ENCODE results near the gene REV1. TPM values are rescaled to one million over a fixed set of nuclear protein-coding genes. Genes with fewer than 3 reads are reported as not detected.
"Not testable (repeated sequence)": the region's sequence is repeated elsewhere in the genome, so short reads cannot be mapped to it uniquely, and the experiment has no call there.

The REV1 gene
- total RNA-seq, 1 experiment from 2014 or later, result 96.3 TPM

DNA sequence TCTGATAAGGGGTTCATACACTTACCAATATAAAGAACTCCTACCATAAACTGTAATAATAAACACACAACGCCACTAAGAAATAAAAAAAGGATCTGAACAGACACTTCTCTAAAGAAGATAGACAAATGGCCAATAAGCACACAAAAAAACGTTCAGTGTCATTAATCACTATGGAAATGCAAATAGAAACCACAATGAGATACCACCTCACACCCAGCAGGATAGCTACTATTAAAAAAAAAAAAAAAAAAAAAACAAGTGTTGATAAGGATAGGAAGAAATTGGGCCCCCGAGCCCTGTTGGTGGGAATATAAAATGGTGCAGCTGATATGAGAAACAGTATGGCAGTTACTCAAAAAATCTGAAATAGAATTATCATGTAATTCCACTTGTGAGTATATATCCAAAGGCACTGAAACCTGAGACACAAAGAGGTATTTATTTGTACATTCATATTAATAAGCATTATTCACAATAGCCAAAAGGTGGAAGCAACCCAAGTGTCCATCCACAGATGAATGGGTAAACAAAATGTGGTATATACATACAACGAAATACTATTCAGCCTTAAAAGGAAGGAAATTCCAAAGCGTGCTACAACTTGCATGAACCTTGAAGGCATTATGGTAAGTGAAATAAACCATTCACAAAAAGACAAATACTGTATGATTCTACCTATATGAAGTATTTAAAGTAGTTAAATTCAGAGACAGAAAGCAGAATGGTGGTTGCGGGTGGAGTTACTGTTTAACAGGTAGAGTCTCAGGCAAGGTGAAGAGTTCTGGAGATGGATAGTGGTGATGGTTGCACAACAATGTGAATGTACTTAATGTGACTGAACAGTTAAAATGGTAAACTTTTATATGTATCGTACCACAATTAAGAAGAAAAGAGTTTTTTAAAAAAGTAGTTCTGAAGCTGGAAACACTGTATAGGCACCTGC is 17.9 kb downstream of the REV1 start:
- H3K27me3 ChIP-seq (ENCODE audit: low read length), result no peaks in the 10 kb centered on the region
- no peak overlapping the region for H2AFZ ChIP-seq (ENCODE audit: low read length)
- no peak overlapping the region for H3K9ac ChIP-seq (ENCODE audit: low read length)
- no peak for DNase-seq
- no peak overlapping the region for H3K4me3 ChIP-seq (ENCODE audit: low read length)
- H3K4me2 ChIP-seq (ENCODE audit: low read depth, low read length, poor library complexity, severe bottlenecking), result no peak overlapping the region
- H3K9me3 ChIP-seq (ENCODE audit: low read length), result 0 out of 2 replicates have a peak, but pooled peaks cover 4% of the 10 kb centered on the region
- no peaks in the 10 kb centered on the region; the same call in 1 of the 2 replicates for H3K36me3 ChIP-seq (ENCODE audit: insufficient read depth, low read length)
- H3K79me2 ChIP-seq (ENCODE audit: low read length), result peaks cover 100% of the 10 kb centered on the region
- H3K4me1 ChIP-seq (ENCODE audit: low read length), result no peaks in the 10 kb centered on the region
- H3K9me2 ChIP-seq (replicated peaks; ENCODE audit: insufficient read depth, low read length), result no peaks in the 10 kb centered on the region
- H3K27ac ChIP-seq (ENCODE audit: low read length), result no peak overlapping the region
- H4K20me1 ChIP-seq (ENCODE audit: insufficient read depth, low read depth, low read length), result peaks cover 11% of the 10 kb centered on the region

DNA sequence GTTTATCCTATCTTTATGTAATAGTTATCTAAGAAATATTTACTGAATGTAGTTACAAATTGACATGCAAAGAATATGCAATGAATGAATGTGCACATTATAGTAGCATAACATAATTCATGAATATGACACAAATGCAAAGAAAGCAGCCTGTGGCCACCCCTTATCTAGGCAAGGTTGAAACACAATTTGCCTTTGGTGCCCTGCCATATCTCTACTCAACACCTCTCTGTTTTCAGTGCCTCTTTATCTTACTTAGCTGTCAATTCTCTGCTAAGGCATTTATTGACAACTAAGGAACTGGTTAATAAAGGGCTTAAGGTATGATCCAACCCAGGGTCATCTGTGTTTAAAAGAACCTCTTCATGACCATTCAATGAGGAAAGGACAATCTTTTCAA is 18.9 kb downstream of the REV1 start:
- H3K36me3 ChIP-seq (ENCODE audit: insufficient read depth, low read length), result no peaks in the 10 kb centered on the region; the same call in 1 of the 2 replicates

DNA sequence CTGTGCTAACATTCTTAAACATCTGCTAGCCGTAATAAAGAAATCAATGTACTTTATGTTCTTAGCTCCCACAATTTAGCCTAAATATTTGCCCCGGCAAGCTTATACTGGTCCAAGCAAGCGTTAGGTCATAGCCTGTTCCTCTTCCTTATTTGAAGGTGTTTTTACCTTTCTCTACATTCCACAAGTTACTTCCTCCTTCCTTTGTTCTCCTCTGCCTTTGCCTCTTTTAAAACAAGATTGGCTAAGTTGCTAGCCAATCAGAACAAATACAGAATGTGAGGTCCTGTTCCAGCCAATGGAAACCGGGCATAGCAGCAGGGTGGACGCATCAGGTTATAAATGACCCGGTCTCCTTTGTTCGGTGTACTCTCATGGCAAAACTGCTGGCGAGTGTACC is 19.4 kb downstream of the REV1 start:
- not testable (repeated sequence) for H3K4me2 ChIP-seq (ENCODE audit: low read depth, low read length, poor library complexity, severe bottlenecking); H3K9me2 ChIP-seq (replicated peaks; ENCODE audit: insufficient read depth, low read length); H2AFZ ChIP-seq (ENCODE audit: low read length); H3K36me3 ChIP-seq (ENCODE audit: insufficient read depth, low read length); H3K9me3 ChIP-seq (ENCODE audit: low read length); DNase-seq; H3K27me3 ChIP-seq (ENCODE audit: low read length); H3K4me3 ChIP-seq (ENCODE audit: low read length); H3K27ac ChIP-seq (ENCODE audit: low read length); H3K4me1 ChIP-seq (ENCODE audit: low read length); H3K9ac ChIP-seq (ENCODE audit: low read length); H4K20me1 ChIP-seq (ENCODE audit: insufficient read depth, low read depth, low read length)
- peaks cover 98% of the 10 kb centered on the region for H3K79me2 ChIP-seq (ENCODE audit: low read length)

More for the DNA sequence above, 18.9 kb downstream of the REV1 start:
- Histone ChIP-seq H3K9me2 (replicated peaks; ENCODE audit: insufficient read depth, low read length) (no peaks in the 10 kb centered on the region), H3K27ac (ENCODE audit: low read length) (no peak overlapping the region), H4K20me1 (ENCODE audit: insufficient read depth, low read depth, low read length) (peaks cover 6% of the 10 kb centered on the region; the same call in 1 of the 2 replicates), H3K27me3 (ENCODE audit: low read length) (no peaks in the 10 kb centered on the region), H3K79me2 (ENCODE audit: low read length) (peaks cover 99% of the 10 kb centered on the region), H3K9ac (ENCODE audit: low read length) (no peak overlapping the region), H3K4me1 (ENCODE audit: low read length) (no peaks in the 10 kb centered on the region), H3K9me3 (ENCODE audit: low read length) (0 out of 2 replicates have a peak, but pooled peaks cover 4% of the 10 kb centered on the region), H3K4me2 (ENCODE audit: low read depth, low read length, poor library complexity, severe bottlenecking) (no peak overlapping the region), H3K4me3 (ENCODE audit: low read length) (no peak overlapping the region), H2AFZ (ENCODE audit: low read length) (no peak overlapping the region)
- no peak for DNase-seq

DNA sequence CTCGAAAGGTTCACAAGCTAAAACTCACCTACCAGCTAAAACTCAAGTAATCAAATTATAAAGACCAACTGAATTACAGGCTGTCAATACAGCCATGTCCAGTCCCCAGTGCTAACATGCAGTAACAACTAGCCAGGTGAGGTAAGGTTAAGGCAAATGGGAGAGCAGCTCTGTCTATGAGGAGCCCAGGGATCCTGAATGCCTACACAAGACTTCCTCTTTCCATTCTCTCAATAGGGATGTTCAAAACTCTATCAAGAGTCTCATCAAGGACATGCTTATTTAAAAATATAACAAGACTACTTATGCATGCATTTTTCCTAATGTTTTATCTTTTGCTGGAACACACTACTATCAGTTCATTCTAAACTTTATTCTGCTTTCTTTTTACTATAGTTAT is 20.4 kb downstream of the REV1 start:
- no peak for DNase-seq
- Histone ChIP-seq H3K9me2 (replicated peaks; ENCODE audit: insufficient read depth, low read length) (no peaks in the 10 kb centered on the region), H3K4me1 (ENCODE audit: low read length) (no peaks in the 10 kb centered on the region), H3K4me2 (ENCODE audit: low read depth, low read length, poor library complexity, severe bottlenecking) (no peak overlapping the region), H4K20me1 (ENCODE audit: insufficient read depth, low read depth, low read length) (peaks cover 6% of the 10 kb centered on the region; the same call in 1 of the 2 replicates), H3K27me3 (ENCODE audit: low read length) (no peaks in the 10 kb centered on the region), H3K9ac (ENCODE audit: low read length) (no peak overlapping the region), H3K36me3 (ENCODE audit: insufficient read depth, low read length) (peaks cover 3% of the 10 kb centered on the region), H3K4me3 (ENCODE audit: low read length) (no peak overlapping the region), H3K79me2 (ENCODE audit: low read length) (peaks cover 98% of the 10 kb centered on the region), H3K9me3 (ENCODE audit: low read length) (0 out of 2 replicates have a peak, but pooled peaks cover 4% of the 10 kb centered on the region), H2AFZ (ENCODE audit: low read length) (no peak overlapping the region), H3K27ac (ENCODE audit: low read length) (no peak overlapping the region)

DNA sequence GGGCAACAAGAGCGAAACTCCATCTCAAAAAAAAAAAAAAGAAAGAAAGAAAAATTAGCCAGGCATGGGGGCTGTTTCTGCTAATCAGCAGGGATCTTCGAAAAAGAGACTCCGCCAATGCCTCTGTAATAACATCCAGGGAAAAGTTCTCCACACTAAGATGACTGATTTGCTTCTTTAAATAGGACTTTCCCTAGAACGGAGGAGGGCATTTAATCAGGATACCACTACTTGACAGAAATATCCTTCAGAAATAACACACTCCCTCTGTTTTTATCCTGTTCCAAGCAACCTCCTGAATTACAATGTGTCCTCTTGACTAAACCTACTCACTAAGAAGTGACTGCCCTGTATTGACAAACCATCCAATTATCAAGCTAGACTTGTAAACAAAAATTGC is 21.7 kb downstream of the REV1 start:
- no peaks in the 10 kb centered on the region for H3K4me1 ChIP-seq (ENCODE audit: low read length)
- no peak for DNase-seq
- peaks cover 98% of the 10 kb centered on the region for H3K79me2 ChIP-seq (ENCODE audit: low read length)
- H4K20me1 ChIP-seq (ENCODE audit: insufficient read depth, low read depth, low read length), result peaks cover 6% of the 10 kb centered on the region; the same call in 1 of the 2 replicates
- H3K9ac ChIP-seq (ENCODE audit: low read length), result no peak overlapping the region
- no peaks in the 10 kb centered on the region for H3K27me3 ChIP-seq (ENCODE audit: low read length)
- no peaks in the 10 kb centered on the region for H3K9me2 ChIP-seq (replicated peaks; ENCODE audit: insufficient read depth, low read length)
- peaks cover 12% of the 10 kb centered on the region for H3K36me3 ChIP-seq (ENCODE audit: insufficient read depth, low read length)
- no peak overlapping the region for H3K4me3 ChIP-seq (ENCODE audit: low read length)
- 0 out of 2 replicates have a peak, but pooled peaks cover 4% of the 10 kb centered on the region for H3K9me3 ChIP-seq (ENCODE audit: low read length)
- no peak overlapping the region for H2AFZ ChIP-seq (ENCODE audit: low read length)
- no peak overlapping the region for H3K4me2 ChIP-seq (ENCODE audit: low read depth, low read length, poor library complexity, severe bottlenecking)
- no peak overlapping the region for H3K27ac ChIP-seq (ENCODE audit: low read length)

DNA sequence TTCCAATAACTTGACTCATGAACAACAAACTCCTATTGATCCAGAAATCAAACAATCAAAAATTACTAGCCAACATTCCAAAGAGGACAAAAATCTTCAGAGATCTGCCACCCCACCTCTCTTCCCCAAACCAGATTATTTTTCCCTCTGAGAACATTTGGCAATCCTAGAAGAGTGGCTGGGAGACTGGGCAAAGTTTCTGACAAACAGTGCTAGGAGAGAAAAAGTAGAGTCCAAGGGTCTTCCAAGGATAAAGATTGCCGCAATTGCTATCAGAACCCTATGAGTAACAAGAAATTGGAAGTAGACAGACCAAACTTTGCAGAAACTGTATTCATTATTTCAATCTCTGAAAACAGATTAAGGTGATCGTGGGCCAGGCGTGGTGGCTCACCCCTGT is 22.4 kb downstream of the REV1 start:
- Histone ChIP-seq H4K20me1 (ENCODE audit: insufficient read depth, low read depth, low read length) (peaks cover 6% of the 10 kb centered on the region; the same call in 1 of the 2 replicates), H3K79me2 (ENCODE audit: low read length) (peaks cover 92% of the 10 kb centered on the region), H2AFZ (ENCODE audit: low read length) (no peak overlapping the region), H3K4me3 (ENCODE audit: low read length) (no peak overlapping the region), H3K4me2 (ENCODE audit: low read depth, low read length, poor library complexity, severe bottlenecking) (no peak overlapping the region), H3K9me2 (replicated peaks; ENCODE audit: insufficient read depth, low read length) (no peaks in the 10 kb centered on the region), H3K27me3 (ENCODE audit: low read length) (no peaks in the 10 kb centered on the region), H3K36me3 (ENCODE audit: insufficient read depth, low read length) (peaks cover 13% of the 10 kb centered on the region), H3K4me1 (ENCODE audit: low read length) (no peaks in the 10 kb centered on the region), H3K9me3 (ENCODE audit: low read length) (0 out of 2 replicates have a peak, but pooled peaks cover 4% of the 10 kb centered on the region), H3K9ac (ENCODE audit: low read length) (no peak overlapping the region), H3K27ac (ENCODE audit: low read length) (no peak overlapping the region)
- DNase-seq, result no peak

DNA sequence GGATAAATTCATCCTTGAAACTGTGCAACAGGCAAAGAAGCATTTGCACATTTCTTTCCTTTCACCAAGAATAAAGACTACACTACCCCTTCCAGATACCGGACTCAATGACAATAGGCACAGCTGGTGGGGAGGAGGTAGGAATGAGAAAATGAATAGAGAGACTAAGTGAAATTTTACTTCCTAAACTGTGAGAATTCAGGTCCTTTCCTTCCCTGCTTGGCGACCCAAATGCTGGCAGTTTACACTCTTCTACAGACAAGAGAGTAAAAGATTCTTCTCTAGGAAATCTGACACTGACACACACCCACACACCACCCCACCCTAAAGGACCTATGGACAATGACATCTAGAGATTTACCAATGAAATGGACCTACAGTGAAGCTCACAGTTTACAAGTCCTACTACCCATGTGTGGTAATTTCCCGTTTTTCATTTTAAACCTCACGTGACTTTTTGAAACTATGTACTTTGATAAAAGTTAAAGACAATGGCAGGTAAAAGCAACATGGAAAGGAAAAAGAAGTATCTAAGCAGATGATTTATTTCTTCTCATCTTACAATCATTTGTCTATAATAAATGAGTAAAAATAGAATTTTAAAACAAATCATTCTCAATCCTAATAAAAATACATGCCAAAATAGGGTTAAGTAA is 27.9 kb downstream of the REV1 start:
- peaks cover 57% of the 10 kb centered on the region for H3K36me3 ChIP-seq (ENCODE audit: insufficient read depth, low read length)
- no peaks in the 10 kb centered on the region for H3K9me3 ChIP-seq (ENCODE audit: low read length)

DNA sequence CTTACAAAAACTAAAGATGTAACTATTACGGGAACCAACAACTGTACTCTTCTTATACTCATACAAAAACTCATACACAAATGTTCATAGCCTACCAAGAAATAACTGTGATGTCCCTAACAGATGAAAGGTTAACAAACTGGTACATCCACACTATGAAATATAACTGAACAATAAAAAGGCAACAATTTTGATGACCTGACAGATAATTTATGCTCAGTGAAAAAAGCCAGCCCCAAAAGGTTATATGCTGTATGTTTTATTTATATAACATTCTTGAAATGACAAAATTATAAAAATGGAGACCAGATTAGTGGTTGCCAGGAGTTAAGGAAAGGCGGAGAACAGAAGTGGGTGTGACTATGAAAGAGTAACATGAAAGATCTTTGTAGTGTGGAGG is 31.3 kb downstream of the REV1 start:
- Histone ChIP-seq H2AFZ (ENCODE audit: low read length) (no peak overlapping the region), H3K9ac (ENCODE audit: low read length) (no peak overlapping the region), H3K4me3 (ENCODE audit: low read length) (no peak overlapping the region), H3K4me2 (ENCODE audit: low read depth, low read length, poor library complexity, severe bottlenecking) (no peak overlapping the region), H3K4me1 (ENCODE audit: low read length) (no peaks in the 10 kb centered on the region), H3K9me3 (ENCODE audit: low read length) (no peaks in the 10 kb centered on the region), H3K36me3 (ENCODE audit: insufficient read depth, low read length) (peaks cover 74% of the 10 kb centered on the region), H3K27ac (ENCODE audit: low read length) (no peak overlapping the region), H3K27me3 (ENCODE audit: low read length) (no peaks in the 10 kb centered on the region), H3K79me2 (ENCODE audit: low read length) (peaks cover 92% of the 10 kb centered on the region), H4K20me1 (ENCODE audit: insufficient read depth, low read depth, low read length) (no peaks in the 10 kb centered on the region), H3K9me2 (replicated peaks; ENCODE audit: insufficient read depth, low read length) (no peaks in the 10 kb centered on the region)
- DNase-seq, result peak; percentile 36

More for the DNA sequence above, 27.9 kb downstream of the REV1 start:
- H3K27me3 ChIP-seq (ENCODE audit: low read length), result no peaks in the 10 kb centered on the region
- no peak for DNase-seq
- H2AFZ ChIP-seq (ENCODE audit: low read length), result no peak overlapping the region
- no peak overlapping the region for H3K27ac ChIP-seq (ENCODE audit: low read length)
- no peaks in the 10 kb centered on the region for H4K20me1 ChIP-seq (ENCODE audit: insufficient read depth, low read depth, low read length)
- no peaks in the 10 kb centered on the region for H3K4me1 ChIP-seq (ENCODE audit: low read length)
- H3K4me3 ChIP-seq (ENCODE audit: low read length), result no peak overlapping the region
- peaks cover 91% of the 10 kb centered on the region for H3K79me2 ChIP-seq (ENCODE audit: low read length)
- no peaks in the 10 kb centered on the region for H3K9me2 ChIP-seq (replicated peaks; ENCODE audit: insufficient read depth, low read length)
- no peak overlapping the region for H3K4me2 ChIP-seq (ENCODE audit: low read depth, low read length, poor library complexity, severe bottlenecking)
- no peak overlapping the region for H3K9ac ChIP-seq (ENCODE audit: low read length)

Measured in Karpas-422 (cell line).